Astrocyte (in vitro differentiated cells and primary cell): ENCODE measurements around the gene FNDC8. TPM values are rescaled to one million over a fixed set of nuclear protein-coding genes. Genes with fewer than 3 reads are reported as not detected.

Source experiments
- DNase-seq: peaks from one replicate; pipeline ENCODE4 v3.0.0-alpha.2; 2010; ENCODE audit warnings: low read depth
- FAIRE-seq: peaks from 2 replicates; lab custom pipeline; 2011; peaks lifted over from hg19 to GRCh38; lab: Jason Lieb, UNC
- H2AFZ ChIP-seq: 2 replicates; pipeline ENCODE4 v1.6.0; 2012; ENCODE audit warnings: low read depth, low read length, inconsistent platforms
- H3K27ac ChIP-seq: 2 replicates; pipeline ENCODE4 v1.5.1; 2011; ENCODE audit warnings: low read depth, low read length, inconsistent platforms
- H3K27me3 ChIP-seq: 2 replicates; pipeline ENCODE4 v1.6.0; 2011; ENCODE audit warnings: low read length, inconsistent platforms; ENCODE audit not compliant: insufficient read depth
- H3K36me3 ChIP-seq: 2 replicates; pipeline ENCODE4 v1.5.1; 2011; ENCODE audit warnings: low read length, inconsistent platforms; ENCODE audit not compliant: insufficient read depth
- H3K4me1 ChIP-seq: 2 replicates; pipeline ENCODE4 v1.5.1; 2011; ENCODE audit warnings: low read length, inconsistent platforms; ENCODE audit not compliant: insufficient read depth
- H3K4me2 ChIP-seq: 2 replicates; pipeline ENCODE4 v1.6.0; 2012; ENCODE audit warnings: low read length, inconsistent platforms
- H3K4me3 ChIP-seq: 2 replicates; pipeline ENCODE4 v1.5.1; 2011; ENCODE audit warnings: low read depth, mild to moderate bottlenecking, low read length, inconsistent platforms; ENCODE audit not compliant: insufficient read depth
- H3K79me2 ChIP-seq: 2 replicates; pipeline ENCODE4 v1.6.0; 2012; ENCODE audit warnings: mild to moderate bottlenecking, low read length, inconsistent platforms; ENCODE audit not compliant: insufficient read depth
- H3K9ac ChIP-seq: 2 replicates; pipeline ENCODE4 v1.6.0; 2012; ENCODE audit warnings: mild to moderate bottlenecking, low read length, inconsistent platforms
- H3K9me3 ChIP-seq: 2 replicates; pipeline ENCODE4 v1.5.1; 2012; ENCODE audit warnings: low read depth, mild to moderate bottlenecking, low read length, inconsistent platforms; ENCODE audit not compliant: insufficient read depth
- H4K20me1 ChIP-seq: 2 replicates; pipeline ENCODE4 v1.6.0; 2012; ENCODE audit warnings: low read length, inconsistent platforms; ENCODE audit not compliant: insufficient read depth
- H3K27ac Mint-ChIP-seq: one replicate; pipeline ENCODE4 v1.8.0; 2021; ENCODE audit warnings: mild to moderate bottlenecking, mixed read lengths; ENCODE audit not compliant: unreplicated experiment
- H3K27me3 Mint-ChIP-seq: one replicate; pipeline ENCODE4 v1.8.0; 2021; ENCODE audit warnings: low read depth, mixed read lengths; ENCODE audit not compliant: unreplicated experiment
- H3K36me3 Mint-ChIP-seq: one replicate; pipeline ENCODE4 v1.8.0; 2021; ENCODE audit warnings: low read depth, mixed read lengths; ENCODE audit not compliant: unreplicated experiment
- H3K4me1 Mint-ChIP-seq: one replicate; pipeline ENCODE4 v1.8.0; 2021; ENCODE audit warnings: low read depth, mixed read lengths; ENCODE audit not compliant: unreplicated experiment
- H3K4me3 Mint-ChIP-seq: one replicate; pipeline ENCODE4 v1.8.0; 2021; ENCODE audit warnings: mild to moderate bottlenecking, moderate library complexity, mixed read lengths; ENCODE audit not compliant: unreplicated experiment
- H3K9me3 Mint-ChIP-seq: one replicate; pipeline ENCODE4 v1.8.0; 2021; ENCODE audit warnings: mild to moderate bottlenecking, mixed read lengths; ENCODE audit not compliant: unreplicated experiment
- CTCF ChIP-seq: IDR thresholded peaks from 2 replicates; pipeline ENCODE4 v1.5.1; 2011; ENCODE audit warnings: low read depth, mild to moderate bottlenecking, inconsistent platforms, low read length, moderate library complexity; ENCODE audit not compliant: insufficient read depth
- EZH2 ChIP-seq: IDR thresholded peaks from 2 replicates; pipeline ENCODE4 v1.6.1; 2012; ENCODE audit warnings: mild to moderate bottlenecking, low read length, inconsistent platforms; ENCODE audit not compliant: insufficient read depth
- total RNA-seq: library from RNA; stranded (reverse); gene quantifications from 2 replicates; pipeline ENCODE4 v1.2.1, GENCODE V29; 2021

Gene FNDC8
- total RNA-seq, 1 donor from 2014 or later = not detected

- no peak for TF ChIP-seq EZH2
- no peak for TF ChIP-seq CTCF
- H3K9ac ChIP-seq = no peak overlapping the region
- Mint-ChIP-seq H3K27ac (no peak overlapping the region), H3K4me3 (no peak overlapping the region), H3K9me3 (no peaks in the 10 kb centered on the region), H3K36me3 (peaks cover 27% of the 10 kb centered on the region), H3K27me3 (no peaks in the 10 kb centered on the region), H3K4me1 (peaks cover 4% of the 10 kb centered on the region)
- no peaks in the 10 kb centered on the region for H3K9me3 ChIP-seq
- no peaks in the 10 kb centered on the region for H3K27me3 ChIP-seq
- no peak overlapping the region for H2AFZ ChIP-seq
- peaks cover 44% of the 10 kb centered on the region for H3K36me3 ChIP-seq
- no peak for FAIRE-seq
- DNase-seq = no peak
- no peak overlapping the region for H3K27ac ChIP-seq
- H3K4me3 ChIP-seq = no peak overlapping the region
- no peaks in the 10 kb centered on the region for H4K20me1 ChIP-seq
- no peak overlapping the region for H3K4me2 ChIP-seq
- H3K4me1 ChIP-seq = no peaks in the 10 kb centered on the region
- H3K79me2 ChIP-seq = no peaks in the 10 kb centered on the region
Observed at GRCh38 chr17:35132816-35133550, 11.6 kb downstream of the FNDC8 start.

- Mint-ChIP-seq H3K4me1 (no peaks in the 10 kb centered on the region), H3K27ac (no peak overlapping the region), H3K27me3 (no peaks in the 10 kb centered on the region), H3K36me3 (peaks cover 27% of the 10 kb centered on the region), H3K9me3 (no peaks in the 10 kb centered on the region), H3K4me3 (no peak overlapping the region)
- FAIRE-seq (no peak), DNase-seq (no peak)
- TF ChIP-seq EZH2 (no peak), CTCF (no peak)
- no peaks in the 10 kb centered on the region for H3K4me1 ChIP-seq
- no peak overlapping the region for H3K4me2 ChIP-seq
- no peak overlapping the region for H2AFZ ChIP-seq
- no peaks in the 10 kb centered on the region for H3K27me3 ChIP-seq
- H3K9ac ChIP-seq = no peak overlapping the region
- no peak overlapping the region for H3K4me3 ChIP-seq
- H3K9me3 ChIP-seq = no peaks in the 10 kb centered on the region
- peaks cover 10% of the 10 kb centered on the region for H3K79me2 ChIP-seq
- peaks cover 57% of the 10 kb centered on the region for H3K36me3 ChIP-seq
- H3K27ac ChIP-seq = no peak overlapping the region
- H4K20me1 ChIP-seq = peaks cover 12% of the 10 kb centered on the region
Observed at GRCh38 chr17:35135322-35135721, 13.9 kb downstream of the FNDC8 start.

DNA sequence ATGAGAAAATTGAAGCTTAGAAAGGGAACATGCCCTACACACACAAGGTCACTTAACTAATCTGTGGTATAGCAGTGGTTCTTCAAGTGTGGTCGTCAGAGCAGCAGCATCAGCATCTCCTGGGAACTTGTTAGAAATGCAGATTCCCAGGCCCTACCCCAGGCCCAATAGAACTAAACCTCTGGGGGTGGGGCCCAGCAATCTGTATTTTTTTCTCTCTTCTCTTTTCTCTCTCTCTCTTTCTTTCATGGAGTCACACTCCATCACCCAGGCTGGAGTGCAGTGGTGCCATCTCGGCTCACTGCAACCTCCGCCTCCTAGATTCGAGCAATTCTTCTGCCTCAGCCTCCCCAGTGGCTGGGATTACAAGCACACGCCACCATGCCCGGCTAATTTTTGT, 16.8 kb downstream of the FNDC8 start:
- no peak overlapping the region for H3K27ac Mint-ChIP-seq
- peaks cover 8% of the 10 kb centered on the region for H3K4me1 ChIP-seq
- H2AFZ ChIP-seq = no peak overlapping the region
- DNase-seq = no peak
- H3K36me3 Mint-ChIP-seq = peaks cover 24% of the 10 kb centered on the region
- H3K9ac ChIP-seq = no peak overlapping the region
- H3K27ac ChIP-seq = no peak overlapping the region
- no peaks in the 10 kb centered on the region for H3K27me3 Mint-ChIP-seq
- H3K4me1 Mint-ChIP-seq = no peaks in the 10 kb centered on the region
- peaks cover 27% of the 10 kb centered on the region for H3K79me2 ChIP-seq
- no peak overlapping the region for H3K4me3 Mint-ChIP-seq
- no peaks in the 10 kb centered on the region for H3K9me3 ChIP-seq
- no peak overlapping the region for H3K4me3 ChIP-seq
- peaks cover 12% of the 10 kb centered on the region for H4K20me1 ChIP-seq
- TF ChIP-seq EZH2 (no peak), CTCF (no peak)
- peaks cover 46% of the 10 kb centered on the region for H3K36me3 ChIP-seq
- peaks cover 2% of the 10 kb centered on the region for H3K9me3 Mint-ChIP-seq
- FAIRE-seq = no peak
- H3K27me3 ChIP-seq = no peaks in the 10 kb centered on the region
- no peak overlapping the region for H3K4me2 ChIP-seq
